Endothelial cell of umbilical vein (primary cell): ENCODE results near the gene NR2F6.

Experiments used
- EZH2 ChIP-seq: IDR thresholded peaks from 2 replicates; pipeline ENCODE4 v1.6.1; 2012; ENCODE audit warnings: borderline replicate concordance, low read depth, mild to moderate bottlenecking, moderate library complexity, low read length, inconsistent platforms; ENCODE audit not compliant: severe bottlenecking
- GATA2 ChIP-seq: IDR thresholded peaks from 2 replicates; pipeline ENCODE4 v1.7.0; 2011; ENCODE audit warnings: low read depth, mild to moderate bottlenecking, moderate library complexity, mixed read lengths, low read length; ENCODE audit not compliant: insufficient read length, insufficient read depth
- MYC ChIP-seq: IDR thresholded peaks from one replicate; pipeline ENCODE4 v1.6.1; 2011; ENCODE audit warnings: mild to moderate bottlenecking, low read depth, low read length
- POLR2A ChIP-seq: IDR thresholded peaks from 2 replicates; pipeline ENCODE4 v1.6.1; 2012; ENCODE audit warnings: low read depth, mild to moderate bottlenecking, control low read depth, low read length
- POLR2AphosphoS5 ChIP-seq: IDR thresholded peaks from 2 replicates; pipeline ENCODE4 v1.6.1; 2012; ENCODE audit warnings: low read depth, mild to moderate bottlenecking, control low read depth, low read length, moderate library complexity; ENCODE audit not compliant: insufficient read depth
- TF ChIP-seq, protein P1 (sequence below), 2 donors: IDR thresholded peaks; 1 replicate in 1 of 2; 2 replicates in 1 of 2; pipeline ENCODE4 v1.5.1; 2011; ENCODE audit warnings: low read length in 2 of 2, mild to moderate bottlenecking in 2 of 2, moderate library complexity in 2 of 2, control low read depth in 1 of 2, inconsistent platforms in 1 of 2, low read depth in 1 of 2; ENCODE audit not compliant: insufficient read depth in 1 of 2; ENCODE audit errors: extremely low read depth in 1 of 2
- TF ChIP-seq, protein P2 (sequence below): IDR thresholded peaks from 2 replicates; pipeline ENCODE4 v1.6.1; 2011; ENCODE audit not compliant: insufficient read depth, insufficient read length

DNA sequence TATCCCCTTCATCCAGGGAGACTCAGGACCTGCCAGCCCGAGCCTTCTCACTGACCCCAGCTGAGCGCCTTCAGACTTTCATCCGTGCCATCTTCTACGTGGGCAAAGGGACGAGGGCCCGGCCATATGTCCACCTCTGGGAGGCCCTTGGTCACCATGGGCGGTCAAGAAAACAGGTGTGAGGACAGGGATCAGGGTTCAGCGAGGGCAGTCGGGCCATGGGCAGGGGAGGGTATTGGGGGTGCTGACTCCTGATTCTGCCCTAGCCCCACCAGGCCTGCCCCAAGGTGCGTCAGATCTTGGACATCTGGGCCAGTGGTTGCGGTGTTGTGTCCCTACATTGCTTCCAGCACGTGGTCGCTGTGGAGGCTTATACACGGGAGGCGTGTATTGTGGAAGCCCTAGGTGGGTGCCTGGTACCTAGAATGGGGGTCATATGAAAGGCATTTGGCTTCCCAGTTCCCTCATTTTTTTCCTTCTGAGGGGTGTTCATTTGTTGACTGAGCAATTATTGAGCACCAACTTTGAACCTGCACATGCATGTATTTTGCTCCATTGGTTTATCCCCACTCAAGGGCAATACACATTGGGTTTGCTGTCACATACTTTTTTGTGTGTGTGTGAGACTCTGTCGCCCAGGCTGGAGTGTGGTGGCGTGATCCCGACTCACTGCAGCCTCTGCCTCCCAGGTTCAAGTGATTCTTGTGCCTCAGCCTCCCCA is 39.9 kb upstream of the NR2F6 start:
- TF ChIP-seq, protein P1, sequence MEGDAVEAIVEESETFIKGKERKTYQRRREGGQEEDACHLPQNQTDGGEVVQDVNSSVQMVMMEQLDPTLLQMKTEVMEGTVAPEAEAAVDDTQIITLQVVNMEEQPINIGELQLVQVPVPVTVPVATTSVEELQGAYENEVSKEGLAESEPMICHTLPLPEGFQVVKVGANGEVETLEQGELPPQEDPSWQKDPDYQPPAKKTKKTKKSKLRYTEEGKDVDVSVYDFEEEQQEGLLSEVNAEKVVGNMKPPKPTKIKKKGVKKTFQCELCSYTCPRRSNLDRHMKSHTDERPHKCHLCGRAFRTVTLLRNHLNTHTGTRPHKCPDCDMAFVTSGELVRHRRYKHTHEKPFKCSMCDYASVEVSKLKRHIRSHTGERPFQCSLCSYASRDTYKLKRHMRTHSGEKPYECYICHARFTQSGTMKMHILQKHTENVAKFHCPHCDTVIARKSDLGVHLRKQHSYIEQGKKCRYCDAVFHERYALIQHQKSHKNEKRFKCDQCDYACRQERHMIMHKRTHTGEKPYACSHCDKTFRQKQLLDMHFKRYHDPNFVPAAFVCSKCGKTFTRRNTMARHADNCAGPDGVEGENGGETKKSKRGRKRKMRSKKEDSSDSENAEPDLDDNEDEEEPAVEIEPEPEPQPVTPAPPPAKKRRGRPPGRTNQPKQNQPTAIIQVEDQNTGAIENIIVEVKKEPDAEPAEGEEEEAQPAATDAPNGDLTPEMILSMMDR (IDR thresholded peaks at IDR 0.05; ENCODE audit: extremely low read depth in 1 of 2, insufficient read depth in 1 of 2, low read depth in 1 of 2, low read length in 2 of 2), result no peak
- TF ChIP-seq MYC (no peak), POLR2A (no peak), POLR2AphosphoS5 (no peak), GATA2 (no peak), EZH2 (no peak)
- TF ChIP-seq, protein P2, sequence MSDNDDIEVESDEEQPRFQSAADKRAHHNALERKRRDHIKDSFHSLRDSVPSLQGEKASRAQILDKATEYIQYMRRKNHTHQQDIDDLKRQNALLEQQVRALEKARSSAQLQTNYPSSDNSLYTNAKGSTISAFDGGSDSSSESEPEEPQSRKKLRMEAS, result no peak
